HG03025 (cell line): ENCODE results near the gene BDKRB1.
"Not testable (repeated sequence)": the region's sequence is repeated elsewhere in the genome, so short reads cannot be mapped to it uniquely, and the experiment has no call there.

Experiments
- ATAC-seq: cut with Tn5 transposase; IDR thresholded peaks from one replicate; pipeline ENCODE4 v1.9.1; 2021; ENCODE audit warnings: mild to moderate bottlenecking, moderate library complexity; ENCODE audit not compliant: unreplicated experiment, low FRiP score

Gene BDKRB1

GRCh38 chr14:96232506-96232905, 23.5 kb upstream of the BDKRB1 start:
- no peak for ATAC-seq

- ATAC-seq: no peak
Observed at GRCh38 chr14:96233661-96234060, 22.3 kb upstream of the BDKRB1 start.

GRCh38 chr14:96235426-96235825, 20.6 kb upstream of the BDKRB1 start:
- ATAC-seq: no peak

GRCh38 chr14:96237641-96238040, 18.4 kb upstream of the BDKRB1 start:
- ATAC-seq: no peak

GRCh38 chr14:96238676-96239265, 17.2 kb upstream of the BDKRB1 start:
- no peak for ATAC-seq

- ATAC-seq: no peak
Observed at GRCh38 chr14:96239711-96240141, 16.3 kb upstream of the BDKRB1 start.

- no peak for ATAC-seq
Observed at GRCh38 chr14:96240641-96241040, 15.4 kb upstream of the BDKRB1 start.

GRCh38 chr14:96242126-96242525, 13.9 kb upstream of the BDKRB1 start:
- ATAC-seq: no peak

GRCh38 chr14:96243785-96244184, 12.2 kb upstream of the BDKRB1 start:
- ATAC-seq: no peak

GRCh38 chr14:96245074-96245473, 10.9 kb upstream of the BDKRB1 start:
- not testable (repeated sequence) for ATAC-seq

- ATAC-seq: no peak
Observed at GRCh38 chr14:96245710-96246538, 10.1 kb upstream of the BDKRB1 start.

- ATAC-seq: no peak
Observed at GRCh38 chr14:96246539-96246847, 9.5 kb upstream of the BDKRB1 start.

- ATAC-seq: no peak
Observed at GRCh38 chr14:96247031-96247430, 9.0 kb upstream of the BDKRB1 start.

- no peak for ATAC-seq
Observed at GRCh38 chr14:96249029-96249428, 7.0 kb upstream of the BDKRB1 start.

- no peak for ATAC-seq
Observed at GRCh38 chr14:96250485-96250884, 5.5 kb upstream of the BDKRB1 start.

- no peak for ATAC-seq
Observed at GRCh38 chr14:96251656-96252155, 4.3 kb upstream of the BDKRB1 start.

- ATAC-seq: no peak
Observed at GRCh38 chr14:96252323-96252998, 3.5 kb upstream of the BDKRB1 start.

GRCh38 chr14:96252999-96253539, 2.9 kb upstream of the BDKRB1 start:
- ATAC-seq: no peak

- ATAC-seq: no peak
Observed at GRCh38 chr14:96254687-96255086, 1.3 kb upstream of the BDKRB1 start.

- no peak for ATAC-seq
Observed at GRCh38 chr14:96256407-96256806, 397 bp downstream of the BDKRB1 start.

- no peak for ATAC-seq
Observed at GRCh38 chr14:96257056-96257455, 1.0 kb downstream of the BDKRB1 start.
